GM19238 (cell line): ENCODE measurements around the gene LPA.

Experiments used
- DNase-seq: peaks from one replicate; pipeline ENCODE4 v3.0.0; 2011; ENCODE audit warnings: low spot score; ENCODE audit not compliant: insufficient read length

LPA gene

GRCh38 chr6:160519133-160519532 lies 144.9 kb downstream of the LPA start:
- DNase-seq = no peak

GRCh38 chr6:160513836-160514235 lies 150.2 kb downstream of the LPA start:
- no peak for DNase-seq

GRCh38 chr6:160510976-160511617 lies 153.0 kb downstream of the LPA start:
- no peak for DNase-seq

- no peak for DNase-seq
These were observed 153.9 kb downstream of the LPA start for GRCh38 chr6:160510199-160510598.

- DNase-seq = no peak
These were observed 154.5 kb downstream of the LPA start for GRCh38 chr6:160509610-160510009.

- DNase-seq = no peak
These were observed 155.5 kb downstream of the LPA start for GRCh38 chr6:160508599-160508998.

GRCh38 chr6:160507420-160507819 lies 156.7 kb downstream of the LPA start:
- DNase-seq = no peak

GRCh38 chr6:160505970-160506369 lies 158.1 kb downstream of the LPA start:
- DNase-seq = no peak

GRCh38 chr6:160500639-160501038 lies 163.4 kb downstream of the LPA start:
- DNase-seq = no peak

GRCh38 chr6:160494576-160494975 lies 169.5 kb downstream of the LPA start:
- DNase-seq = no peak

- no peak for DNase-seq
These were observed 175.0 kb downstream of the LPA start for GRCh38 chr6:160489091-160489490.

- DNase-seq = no peak
These were observed 177.0 kb downstream of the LPA start for GRCh38 chr6:160487116-160487515.
